GM23338 (cell line): ENCODE data around the gene NOTCH3. TPM values are rescaled to one million over a fixed set of nuclear protein-coding genes. Genes with fewer than 3 reads are reported as not detected.
A peak's percentile ranks its signal among the peaks of the same experiment; 100 is the strongest.

ENCODE experiments used
- ATAC-seq: fragments of 200-7000 bp; cut with Tn5 transposase; 3 replicates; pipeline ENCODE4 v1.9.1; 2020
- DNase-seq: peaks from one replicate; pipeline ENCODE4 v3.0.0-alpha.2; 2015; ENCODE audit warnings: low spot score
- H2AFZ ChIP-seq: fragments of 200-600 bp; sonication (generic); 2 replicates; pipeline ENCODE4 v1.8.0; 2016; ENCODE audit warnings: antibody characterized with exemption, mild to moderate bottlenecking, moderate library complexity
- H3F3A ChIP-seq: fragments of 200-600 bp; sonication (generic); replicated peaks from 2 replicates; pipeline ENCODE4 v1.8.0; 2017; ENCODE audit warnings: antibody characterized with exemption, mixed run types, low read depth
- H3K27ac ChIP-seq: fragments of 200-600 bp; sonication (generic); 2 replicates; pipeline ENCODE4 v1.6.1; 2016; ENCODE audit warnings: low read depth
- H3K27me3 ChIP-seq: fragments of 200-600 bp; sonication (generic); 2 replicates; pipeline ENCODE4 v1.8.0; 2016; ENCODE audit warnings: mild to moderate bottlenecking, mixed run types, moderate library complexity; ENCODE audit not compliant: insufficient read depth
- H3K36me3 ChIP-seq: fragments of 200-600 bp; sonication (generic); 2 replicates; pipeline ENCODE4 v1.8.0; 2016; ENCODE audit warnings: mild to moderate bottlenecking; ENCODE audit not compliant: insufficient read depth
- H3K4me1 ChIP-seq: fragments of 200-600 bp; sonication (generic); 2 replicates; pipeline ENCODE4 v1.8.0; 2016; ENCODE audit warnings: mild to moderate bottlenecking, moderate library complexity; ENCODE audit not compliant: insufficient read depth
- H3K4me2 ChIP-seq: fragments of 200-600 bp; sonication (generic); 2 replicates; pipeline ENCODE4 v1.7.1; 2017; ENCODE audit warnings: mixed run types
- H3K4me3 ChIP-seq: fragments of 200-600 bp; sonication (generic); 2 replicates; pipeline ENCODE4 v1.6.1; 2016; ENCODE audit warnings: mixed run types
- H3K79me2 ChIP-seq: fragments of 200-600 bp; sonication (generic); replicated peaks from 2 replicates; pipeline ENCODE4 v1.8.0; 2017; ENCODE audit warnings: mild to moderate bottlenecking; ENCODE audit not compliant: insufficient read depth
- H3K9me2 ChIP-seq: fragments of 200-600 bp; sonication (generic); 2 replicates; pipeline ENCODE4 v1.8.0; 2017; ENCODE audit not compliant: insufficient read depth
- H4K20me1 ChIP-seq: fragments of 200-600 bp; sonication (generic); replicated peaks from 2 replicates; pipeline ENCODE4 v1.8.0; 2017; ENCODE audit warnings: mild to moderate bottlenecking; ENCODE audit not compliant: insufficient read depth
- H3K27ac Mint-ChIP-seq: 2 replicates; pipeline ENCODE4 v1.8.0; 2020; ENCODE audit warnings: inconsistent platforms, mild to moderate bottlenecking, moderate library complexity, mixed read lengths
- H3K27me3 Mint-ChIP-seq: 3 replicates; pipeline ENCODE4 v1.8.0; 2022; ENCODE audit warnings: low read depth, mild to moderate bottlenecking, moderate library complexity, mixed read lengths, inconsistent platforms; ENCODE audit not compliant: insufficient read depth, poor library complexity
- H3K36me3 Mint-ChIP-seq: 3 replicates; pipeline ENCODE4 v1.8.0; 2021; ENCODE audit warnings: low read depth, mild to moderate bottlenecking, inconsistent platforms, moderate library complexity, mixed read lengths
- H3K4me1 Mint-ChIP-seq: 3 replicates; pipeline ENCODE4 v1.8.0; 2020; ENCODE audit warnings: mild to moderate bottlenecking, inconsistent platforms, mixed read lengths
- H3K4me3 Mint-ChIP-seq: 3 replicates; pipeline ENCODE4 v1.8.0; 2021; ENCODE audit warnings: moderate library complexity, mild to moderate bottlenecking, inconsistent platforms, mixed read lengths
- H3K9me3 Mint-ChIP-seq: 3 replicates; pipeline ENCODE4 v1.8.0; 2020; ENCODE audit warnings: moderate library complexity, mild to moderate bottlenecking, inconsistent platforms, mixed read lengths
- CREB1 ChIP-seq: fragments of 250-450 bp; sonication (Bioruptor Pico); IDR thresholded peaks from 2 replicates; pipeline ENCODE4 v1.5.0; 2020; ENCODE audit warnings: low read depth, mild to moderate bottlenecking, moderate library complexity
- EZH2 ChIP-seq: fragments of 200-600 bp; sonication (generic); IDR thresholded peaks from one replicate; pipeline ENCODE4 v1.8.0; 2017; ENCODE audit warnings: antibody characterized with exemption, mild to moderate bottlenecking, low read depth; ENCODE audit not compliant: unreplicated experiment
- EZH2phosphoT487 ChIP-seq: fragments of 200-600 bp; sonication (generic); IDR thresholded peaks from one replicate; pipeline ENCODE4 v1.8.1; 2018; ENCODE audit warnings: antibody characterized with exemption; ENCODE audit not compliant: unreplicated experiment
- JUNB ChIP-seq: IDR thresholded peaks from one replicate; pipeline ENCODE4 v1.6.1; 2016; ENCODE audit warnings: antibody characterized with exemption; ENCODE audit not compliant: unreplicated experiment
- NANOG ChIP-seq: IDR thresholded peaks from 2 replicates; pipeline ENCODE4 v1.6.1; 2016; ENCODE audit warnings: antibody characterized with exemption, borderline replicate concordance
- POLR2AphosphoS5 ChIP-seq: IDR thresholded peaks from 2 replicates; pipeline ENCODE4 v1.6.1; 2016; ENCODE audit warnings: antibody characterized with exemption, low read depth
- STAT1 ChIP-seq: IDR thresholded peaks from one replicate; pipeline ENCODE4 v1.6.1; 2016; ENCODE audit warnings: antibody characterized with exemption; ENCODE audit not compliant: unreplicated experiment
- ZNF114 ChIP-seq: fragments of 250-450 bp; sonication (Bioruptor Pico); IDR thresholded peaks from 2 replicates; pipeline ENCODE4 v1.5.0; 2020; ENCODE audit warnings: mild to moderate bottlenecking, moderate library complexity
- ZNF331 ChIP-seq: fragments of 250-450 bp; sonication (Bioruptor Pico); IDR thresholded peaks from 2 replicates; pipeline ENCODE4 v1.5.0; 2020; ENCODE audit warnings: low read depth, mild to moderate bottlenecking, moderate library complexity
- polyA plus RNA-seq: library from polyadenylated mRNA; unstranded; fragments of >200 nt; fragmentation: Nextera tagmentation; extraction: Ambion mirVana; gene quantifications from 2 replicates; pipeline ENCODE4 v1.2.1, GENCODE V29; 2016
- total RNA-seq: library from RNA; depleted of rRNA; stranded (reverse); fragments of >200 nt; shearing (Covaris generic); gene quantifications from 2 replicates; pipeline ENCODE4 v1.2.3, GENCODE V29; 2014
- TF ChIP-seq, protein P1 (sequence below): fragments of 250-450 bp; sonication (Bioruptor Pico); IDR thresholded peaks from 2 replicates; pipeline ENCODE4 v1.5.0; 2020; ENCODE audit warnings: mild to moderate bottlenecking, moderate library complexity
- TF ChIP-seq, protein P2 (sequence below): IDR thresholded peaks from 2 replicates; pipeline ENCODE4 v1.6.1; 2016; ENCODE audit warnings: antibody characterized with exemption
- TF ChIP-seq, protein P3 (sequence below): IDR thresholded peaks from one replicate; pipeline ENCODE4 v1.6.1; 2018; ENCODE audit warnings: antibody characterized with exemption; ENCODE audit not compliant: unreplicated experiment
- TF ChIP-seq, protein P4 (sequence below), 2 experiments: fragments of 200-600 bp in 1 of 2; sonication (generic) in 1 of 2; conservative IDR thresholded peaks; 2 replicates each; pipeline versions ENCODE4 v1.5.1 to v1.6.1; 2016 to 2017; ENCODE audit warnings: antibody characterized with exemption in 2 of 2, low read depth in 2 of 2, mild to moderate bottlenecking in 2 of 2, moderate library complexity in 1 of 2

NOTCH3 gene
- total and polyA plus RNA-seq, 2 experiments from 2014 or later, result 24.3 to 172 TPM

DNA sequence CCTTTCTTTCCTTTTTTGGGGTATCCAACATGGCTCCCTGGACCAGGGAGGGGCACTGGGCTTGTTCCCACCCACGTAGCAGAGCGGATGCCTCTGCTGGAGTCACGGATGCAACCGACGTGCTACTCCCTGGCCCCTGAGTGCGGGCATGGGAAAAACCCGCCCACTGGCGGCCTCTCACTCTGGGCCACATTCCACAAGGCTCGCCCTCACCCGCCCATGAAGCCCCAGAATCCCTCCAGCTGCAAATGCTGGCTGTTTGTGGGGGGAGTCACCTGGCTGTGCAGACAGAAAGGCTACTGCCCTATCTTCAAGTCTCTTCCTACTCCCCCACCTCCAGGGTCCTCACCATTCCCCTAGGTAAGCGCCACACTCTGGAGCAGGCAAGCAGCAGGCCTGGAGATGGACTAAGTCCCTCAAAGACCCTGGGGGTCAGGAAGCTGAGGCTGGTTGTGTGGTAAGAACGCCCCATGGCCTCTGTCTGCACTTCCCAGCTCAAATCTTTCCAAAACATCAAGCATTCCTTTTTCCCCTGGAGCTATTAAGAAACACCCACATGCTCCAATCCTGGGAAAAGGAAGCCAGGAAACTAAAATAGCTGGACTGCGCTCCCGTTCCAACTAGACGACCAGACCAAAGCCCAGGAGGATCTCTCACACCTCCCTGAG lies 49.3 kb upstream of the NOTCH3 start:
- Mint-ChIP-seq H3K4me3 (no peak overlapping the region), H3K4me1 (peaks cover 18% of the 10 kb centered on the region), H3K36me3 (peaks cover 65% of the 10 kb centered on the region), H3K27ac (no peak overlapping the region), H3K27me3 (peaks cover 16% of the 10 kb centered on the region), H3K9me3 (no peaks in the 10 kb centered on the region; the same call in 2 of the 3 replicates)
- Histone ChIP-seq H4K20me1 (peaks cover 39% of the 10 kb centered on the region), H3K27ac (peak overlapping the region; percentile 72; the same call in 1 of the 2 replicates), H3K27me3 (no peaks in the 10 kb centered on the region), H3F3A (peaks cover 10% of the 10 kb centered on the region), H3K79me2 (peaks cover 27% of the 10 kb centered on the region), H2AFZ (no peak overlapping the region), H3K4me1 (peaks cover 6% of the 10 kb centered on the region), H3K4me2 (no peak overlapping the region), H3K4me3 (no peak overlapping the region), H3K9me2 (no peaks in the 10 kb centered on the region), H3K36me3 (peaks cover 18% of the 10 kb centered on the region)
- DNase-seq (no peak), ATAC-seq (no peak)
- no peak for TF ChIP-seq JUNB
- TF ChIP-seq, protein P1, sequence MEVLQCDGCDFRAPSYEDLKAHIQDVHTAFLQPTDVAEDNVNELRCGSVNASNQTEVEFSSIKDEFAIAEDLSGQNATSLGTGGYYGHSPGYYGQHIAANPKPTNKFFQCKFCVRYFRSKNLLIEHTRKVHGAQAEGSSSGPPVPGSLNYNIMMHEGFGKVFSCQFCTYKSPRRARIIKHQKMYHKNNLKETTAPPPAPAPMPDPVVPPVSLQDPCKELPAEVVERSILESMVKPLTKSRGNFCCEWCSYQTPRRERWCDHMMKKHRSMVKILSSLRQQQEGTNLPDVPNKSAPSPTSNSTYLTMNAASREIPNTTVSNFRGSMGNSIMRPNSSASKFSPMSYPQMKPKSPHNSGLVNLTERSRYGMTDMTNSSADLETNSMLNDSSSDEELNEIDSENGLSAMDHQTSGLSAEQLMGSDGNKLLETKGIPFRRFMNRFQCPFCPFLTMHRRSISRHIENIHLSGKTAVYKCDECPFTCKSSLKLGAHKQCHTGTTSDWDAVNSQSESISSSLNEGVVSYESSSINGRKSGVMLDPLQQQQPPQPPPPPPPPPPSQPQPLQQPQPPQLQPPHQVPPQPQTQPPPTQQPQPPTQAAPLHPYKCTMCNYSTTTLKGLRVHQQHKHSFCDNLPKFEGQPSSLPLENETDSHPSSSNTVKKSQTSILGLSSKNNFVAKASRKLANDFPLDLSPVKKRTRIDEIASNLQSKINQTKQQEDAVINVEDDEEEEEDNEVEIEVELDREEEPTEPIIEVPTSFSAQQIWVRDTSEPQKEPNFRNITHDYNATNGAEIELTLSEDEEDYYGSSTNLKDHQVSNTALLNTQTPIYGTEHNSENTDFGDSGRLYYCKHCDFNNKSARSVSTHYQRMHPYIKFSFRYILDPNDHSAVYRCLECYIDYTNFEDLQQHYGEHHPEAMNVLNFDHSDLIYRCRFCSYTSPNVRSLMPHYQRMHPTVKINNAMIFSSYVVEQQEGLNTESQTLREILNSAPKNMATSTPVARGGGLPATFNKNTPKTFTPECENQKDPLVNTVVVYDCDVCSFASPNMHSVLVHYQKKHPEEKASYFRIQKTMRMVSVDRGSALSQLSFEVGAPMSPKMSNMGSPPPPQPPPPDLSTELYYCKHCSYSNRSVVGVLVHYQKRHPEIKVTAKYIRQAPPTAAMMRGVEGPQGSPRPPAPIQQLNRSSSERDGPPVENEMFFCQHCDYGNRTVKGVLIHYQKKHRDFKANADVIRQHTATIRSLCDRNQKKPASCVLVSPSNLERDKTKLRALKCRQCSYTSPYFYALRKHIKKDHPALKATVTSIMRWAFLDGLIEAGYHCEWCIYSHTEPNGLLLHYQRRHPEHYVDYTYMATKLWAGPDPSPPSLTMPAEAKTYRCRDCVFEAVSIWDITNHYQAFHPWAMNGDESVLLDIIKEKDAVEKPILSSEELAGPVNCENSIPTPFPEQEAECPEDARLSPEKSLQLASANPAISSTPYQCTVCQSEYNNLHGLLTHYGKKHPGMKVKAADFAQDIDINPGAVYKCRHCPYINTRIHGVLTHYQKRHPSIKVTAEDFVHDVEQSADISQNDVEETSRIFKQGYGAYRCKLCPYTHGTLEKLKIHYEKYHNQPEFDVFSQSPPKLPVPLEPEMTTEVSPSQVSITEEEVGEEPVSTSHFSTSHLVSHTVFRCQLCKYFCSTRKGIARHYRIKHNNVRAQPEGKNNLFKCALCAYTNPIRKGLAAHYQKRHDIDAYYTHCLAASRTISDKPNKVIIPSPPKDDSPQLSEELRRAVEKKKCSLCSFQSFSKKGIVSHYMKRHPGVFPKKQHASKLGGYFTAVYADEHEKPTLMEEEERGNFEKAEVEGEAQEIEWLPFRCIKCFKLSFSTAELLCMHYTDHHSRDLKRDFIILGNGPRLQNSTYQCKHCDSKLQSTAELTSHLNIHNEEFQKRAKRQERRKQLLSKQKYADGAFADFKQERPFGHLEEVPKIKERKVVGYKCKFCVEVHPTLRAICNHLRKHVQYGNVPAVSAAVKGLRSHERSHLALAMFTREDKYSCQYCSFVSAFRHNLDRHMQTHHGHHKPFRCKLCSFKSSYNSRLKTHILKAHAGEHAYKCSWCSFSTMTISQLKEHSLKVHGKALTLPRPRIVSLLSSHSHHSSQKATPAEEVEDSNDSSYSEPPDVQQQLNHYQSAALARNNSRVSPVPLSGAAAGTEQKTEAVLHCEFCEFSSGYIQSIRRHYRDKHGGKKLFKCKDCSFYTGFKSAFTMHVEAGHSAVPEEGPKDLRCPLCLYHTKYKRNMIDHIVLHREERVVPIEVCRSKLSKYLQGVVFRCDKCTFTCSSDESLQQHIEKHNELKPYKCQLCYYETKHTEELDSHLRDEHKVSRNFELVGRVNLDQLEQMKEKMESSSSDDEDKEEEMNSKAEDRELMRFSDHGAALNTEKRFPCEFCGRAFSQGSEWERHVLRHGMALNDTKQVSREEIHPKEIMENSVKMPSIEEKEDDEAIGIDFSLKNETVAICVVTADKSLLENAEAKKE (CRISPR knock-in tag), result no peak
- no peak for TF ChIP-seq ZNF331 (CRISPR knock-in tag)
- TF ChIP-seq, protein P2, sequence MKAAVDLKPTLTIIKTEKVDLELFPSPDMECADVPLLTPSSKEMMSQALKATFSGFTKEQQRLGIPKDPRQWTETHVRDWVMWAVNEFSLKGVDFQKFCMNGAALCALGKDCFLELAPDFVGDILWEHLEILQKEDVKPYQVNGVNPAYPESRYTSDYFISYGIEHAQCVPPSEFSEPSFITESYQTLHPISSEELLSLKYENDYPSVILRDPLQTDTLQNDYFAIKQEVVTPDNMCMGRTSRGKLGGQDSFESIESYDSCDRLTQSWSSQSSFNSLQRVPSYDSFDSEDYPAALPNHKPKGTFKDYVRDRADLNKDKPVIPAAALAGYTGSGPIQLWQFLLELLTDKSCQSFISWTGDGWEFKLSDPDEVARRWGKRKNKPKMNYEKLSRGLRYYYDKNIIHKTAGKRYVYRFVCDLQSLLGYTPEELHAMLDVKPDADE, result no peak
- TF ChIP-seq, protein P3, sequence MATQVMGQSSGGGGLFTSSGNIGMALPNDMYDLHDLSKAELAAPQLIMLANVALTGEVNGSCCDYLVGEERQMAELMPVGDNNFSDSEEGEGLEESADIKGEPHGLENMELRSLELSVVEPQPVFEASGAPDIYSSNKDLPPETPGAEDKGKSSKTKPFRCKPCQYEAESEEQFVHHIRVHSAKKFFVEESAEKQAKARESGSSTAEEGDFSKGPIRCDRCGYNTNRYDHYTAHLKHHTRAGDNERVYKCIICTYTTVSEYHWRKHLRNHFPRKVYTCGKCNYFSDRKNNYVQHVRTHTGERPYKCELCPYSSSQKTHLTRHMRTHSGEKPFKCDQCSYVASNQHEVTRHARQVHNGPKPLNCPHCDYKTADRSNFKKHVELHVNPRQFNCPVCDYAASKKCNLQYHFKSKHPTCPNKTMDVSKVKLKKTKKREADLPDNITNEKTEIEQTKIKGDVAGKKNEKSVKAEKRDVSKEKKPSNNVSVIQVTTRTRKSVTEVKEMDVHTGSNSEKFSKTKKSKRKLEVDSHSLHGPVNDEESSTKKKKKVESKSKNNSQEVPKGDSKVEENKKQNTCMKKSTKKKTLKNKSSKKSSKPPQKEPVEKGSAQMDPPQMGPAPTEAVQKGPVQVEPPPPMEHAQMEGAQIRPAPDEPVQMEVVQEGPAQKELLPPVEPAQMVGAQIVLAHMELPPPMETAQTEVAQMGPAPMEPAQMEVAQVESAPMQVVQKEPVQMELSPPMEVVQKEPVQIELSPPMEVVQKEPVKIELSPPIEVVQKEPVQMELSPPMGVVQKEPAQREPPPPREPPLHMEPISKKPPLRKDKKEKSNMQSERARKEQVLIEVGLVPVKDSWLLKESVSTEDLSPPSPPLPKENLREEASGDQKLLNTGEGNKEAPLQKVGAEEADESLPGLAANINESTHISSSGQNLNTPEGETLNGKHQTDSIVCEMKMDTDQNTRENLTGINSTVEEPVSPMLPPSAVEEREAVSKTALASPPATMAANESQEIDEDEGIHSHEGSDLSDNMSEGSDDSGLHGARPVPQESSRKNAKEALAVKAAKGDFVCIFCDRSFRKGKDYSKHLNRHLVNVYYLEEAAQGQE, result no peak
- TF ChIP-seq ZNF114, result no peak
- TF ChIP-seq CREB1 (CRISPR knock-in tag), result no peak
- TF ChIP-seq POLR2AphosphoS5, result no peak
- TF ChIP-seq NANOG, result no peak
- TF ChIP-seq, protein P4, sequence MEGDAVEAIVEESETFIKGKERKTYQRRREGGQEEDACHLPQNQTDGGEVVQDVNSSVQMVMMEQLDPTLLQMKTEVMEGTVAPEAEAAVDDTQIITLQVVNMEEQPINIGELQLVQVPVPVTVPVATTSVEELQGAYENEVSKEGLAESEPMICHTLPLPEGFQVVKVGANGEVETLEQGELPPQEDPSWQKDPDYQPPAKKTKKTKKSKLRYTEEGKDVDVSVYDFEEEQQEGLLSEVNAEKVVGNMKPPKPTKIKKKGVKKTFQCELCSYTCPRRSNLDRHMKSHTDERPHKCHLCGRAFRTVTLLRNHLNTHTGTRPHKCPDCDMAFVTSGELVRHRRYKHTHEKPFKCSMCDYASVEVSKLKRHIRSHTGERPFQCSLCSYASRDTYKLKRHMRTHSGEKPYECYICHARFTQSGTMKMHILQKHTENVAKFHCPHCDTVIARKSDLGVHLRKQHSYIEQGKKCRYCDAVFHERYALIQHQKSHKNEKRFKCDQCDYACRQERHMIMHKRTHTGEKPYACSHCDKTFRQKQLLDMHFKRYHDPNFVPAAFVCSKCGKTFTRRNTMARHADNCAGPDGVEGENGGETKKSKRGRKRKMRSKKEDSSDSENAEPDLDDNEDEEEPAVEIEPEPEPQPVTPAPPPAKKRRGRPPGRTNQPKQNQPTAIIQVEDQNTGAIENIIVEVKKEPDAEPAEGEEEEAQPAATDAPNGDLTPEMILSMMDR (conservative IDR thresholded peaks at IDR 0.05; ENCODE audit: low read depth in 2 of 2), result no peak
- TF ChIP-seq STAT1, result no peak
- TF ChIP-seq EZH2phosphoT487, result no peak
- TF ChIP-seq EZH2, result no peak
